ENCODE data around the gene ANAPC1. TPM values are rescaled to one million over a fixed set of nuclear protein-coding genes. Genes with fewer than 3 reads are reported as not detected.

Gene ANAPC1
- total RNA-seq, 1 experiment from 2014 or later: 94.4 TPM

GRCh38 chr2:111900859-111901258 lies 16.9 kb upstream of the ANAPC1 start:
- Histone ChIP-seq H3K27me3 (ENCODE audit: low read length) (peaks cover 5% of the 10 kb centered on the region; the same call in 1 of the 2 replicates), H3F3A (ENCODE audit: low read length, unreplicated experiment) (no peaks in the 10 kb centered on the region), H2AFZ (ENCODE audit: low read length) (no peak overlapping the region), H3K27ac (ENCODE audit: low read length) (no peak overlapping the region), H3K9me2 (replicated peaks; ENCODE audit: low read length) (no peaks in the 10 kb centered on the region), H3K4me2 (ENCODE audit: low read length) (no peak overlapping the region), H4K20me1 (ENCODE audit: low read length) (no peaks in the 10 kb centered on the region), H3K36me3 (ENCODE audit: low read depth, low read length) (no peaks in the 10 kb centered on the region), H3K9me3 (ENCODE audit: low read length) (no peaks in the 10 kb centered on the region), H3K4me1 (ENCODE audit: insufficient read depth, low read length) (peaks cover 12% of the 10 kb centered on the region), H3K4me3 (ENCODE audit: low read length) (no peak overlapping the region), H3K9ac (ENCODE audit: low read length) (no peak overlapping the region), H3K79me2 (ENCODE audit: low read length) (no peaks in the 10 kb centered on the region)
- no peak for TF ChIP-seq EZH2 (IDR thresholded peaks at IDR 0.05; ENCODE audit: low read length, unreplicated experiment)
- TF ChIP-seq EZH2phosphoT487 (IDR thresholded peaks at IDR 0.05; ENCODE audit: borderline replicate concordance, low read length): no peak
- TF ChIP-seq, protein P1, sequence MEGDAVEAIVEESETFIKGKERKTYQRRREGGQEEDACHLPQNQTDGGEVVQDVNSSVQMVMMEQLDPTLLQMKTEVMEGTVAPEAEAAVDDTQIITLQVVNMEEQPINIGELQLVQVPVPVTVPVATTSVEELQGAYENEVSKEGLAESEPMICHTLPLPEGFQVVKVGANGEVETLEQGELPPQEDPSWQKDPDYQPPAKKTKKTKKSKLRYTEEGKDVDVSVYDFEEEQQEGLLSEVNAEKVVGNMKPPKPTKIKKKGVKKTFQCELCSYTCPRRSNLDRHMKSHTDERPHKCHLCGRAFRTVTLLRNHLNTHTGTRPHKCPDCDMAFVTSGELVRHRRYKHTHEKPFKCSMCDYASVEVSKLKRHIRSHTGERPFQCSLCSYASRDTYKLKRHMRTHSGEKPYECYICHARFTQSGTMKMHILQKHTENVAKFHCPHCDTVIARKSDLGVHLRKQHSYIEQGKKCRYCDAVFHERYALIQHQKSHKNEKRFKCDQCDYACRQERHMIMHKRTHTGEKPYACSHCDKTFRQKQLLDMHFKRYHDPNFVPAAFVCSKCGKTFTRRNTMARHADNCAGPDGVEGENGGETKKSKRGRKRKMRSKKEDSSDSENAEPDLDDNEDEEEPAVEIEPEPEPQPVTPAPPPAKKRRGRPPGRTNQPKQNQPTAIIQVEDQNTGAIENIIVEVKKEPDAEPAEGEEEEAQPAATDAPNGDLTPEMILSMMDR (conservative IDR thresholded peaks at IDR 0.05; ENCODE audit: low read depth, low read length): peak; percentile 79
- ATAC-seq (peak; percentile 16), DNase-seq (peak; percentile 62)
- POLR2A ChIA-PET (ENCODE audit: unreplicated experiment): no interaction called here
- intact Hi-C loops (cut with micrococcal nuclease): loop anchor here (1.0 to 10.0 kb wide), 3 partner anchors 45 to 147 kb away; no protein-coding TSS in a partner anchor
- no TSS peak for BruUV-seq (replicated peaks)
- CTCF ChIA-PET: interaction anchor here (0.6 to 1.0 kb wide), 3 partner anchors 45 to 154 kb away, joined by 3 to 5 read pairs (median 3); no protein-coding TSS in a partner anchor

GRCh38 chr2:111898703-111899514 lies 14.9 kb upstream of the ANAPC1 start:
- Histone ChIP-seq H4K20me1 (ENCODE audit: low read length) (no peaks in the 10 kb centered on the region), H3K4me1 (ENCODE audit: insufficient read depth, low read length) (peaks cover 12% of the 10 kb centered on the region), H3K9me2 (replicated peaks; ENCODE audit: low read length) (no peaks in the 10 kb centered on the region), H3K79me2 (ENCODE audit: low read length) (no peaks in the 10 kb centered on the region), H3K9me3 (ENCODE audit: low read length) (no peaks in the 10 kb centered on the region), H3K4me2 (ENCODE audit: low read length) (peak overlapping the region; percentile 94), H3F3A (ENCODE audit: low read length, unreplicated experiment) (no peaks in the 10 kb centered on the region), H2AFZ (ENCODE audit: low read length) (peak overlapping the region; percentile 97), H3K27me3 (ENCODE audit: low read length) (peaks cover 5% of the 10 kb centered on the region; the same call in 1 of the 2 replicates), H3K36me3 (ENCODE audit: low read depth, low read length) (no peaks in the 10 kb centered on the region), H3K27ac (ENCODE audit: low read length) (no peak overlapping the region), H3K9ac (ENCODE audit: low read length) (peak overlapping the region; percentile 41; the same call in 1 of the 2 replicates), H3K4me3 (ENCODE audit: low read length) (peak overlapping the region; percentile 81)
- peak; percentile 4 for ATAC-seq
- DNase-seq: no peak
- BruUV-seq (replicated peaks): no TSS peak
- TF ChIP-seq EZH2phosphoT487 (IDR thresholded peaks at IDR 0.05; ENCODE audit: borderline replicate concordance, low read length): no peak
- TF ChIP-seq EZH2 (IDR thresholded peaks at IDR 0.05; ENCODE audit: low read length, unreplicated experiment): peak; percentile 64
- POLR2A ChIA-PET (ENCODE audit: unreplicated experiment): interaction anchor here (0.6 kb wide), 2 partner anchors 9 to 121 kb away, joined by 6 to 16 read pairs; no protein-coding TSS in a partner anchor
- intact Hi-C loops (cut with micrococcal nuclease): loop anchor here (5.0 kb wide), 1 partner anchor 128 kb away; no protein-coding TSS in a partner anchor
- CTCF ChIA-PET: interaction anchor here (0.6 kb wide), 3 partner anchors 52 to 156 kb away, joined by 4 to 5 read pairs (median 4); partner anchors contain the start of gene TMEM87B

DNA sequence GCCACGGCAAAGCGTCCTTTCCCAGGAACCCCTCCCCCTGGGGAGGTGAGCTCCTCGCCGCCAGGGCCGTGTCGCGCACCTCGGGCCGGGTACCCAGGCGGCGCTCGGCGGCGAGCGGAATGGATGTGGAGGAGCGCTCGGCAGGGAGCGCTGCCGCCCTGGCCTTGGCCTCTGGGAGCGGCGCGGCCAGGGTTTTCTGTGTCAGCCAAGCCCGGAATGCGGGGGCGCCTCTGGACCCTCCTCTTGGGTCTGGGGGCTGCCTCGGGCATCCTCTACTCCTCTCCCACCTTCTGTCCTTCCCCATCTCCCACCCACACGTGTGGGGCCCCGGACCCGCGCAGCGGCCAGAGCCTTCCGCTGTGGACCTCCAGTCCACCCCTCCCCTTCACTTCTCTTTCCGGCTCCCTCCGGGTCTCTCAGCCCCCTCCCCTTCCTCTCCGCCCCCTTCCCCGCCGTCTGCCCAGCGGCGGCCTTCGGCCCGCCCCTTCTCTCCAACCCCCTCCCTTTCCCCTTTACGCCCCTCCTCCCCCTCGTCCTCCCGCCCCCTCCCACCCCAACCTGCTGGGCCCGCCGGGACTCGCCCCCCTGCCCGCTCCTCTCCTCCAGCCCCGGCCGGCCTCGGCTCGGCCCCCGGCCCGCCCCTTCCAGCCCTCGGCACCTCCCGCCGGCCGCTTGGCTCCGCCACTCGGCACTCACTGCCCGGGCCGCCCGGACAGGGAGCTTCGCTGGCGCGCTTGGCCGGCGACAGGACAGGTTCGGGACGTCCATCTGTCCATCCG lies 14.1 kb upstream of the ANAPC1 start, which contains the start of gene MERTK:
Gene MERTK, plus strand, starts transcription at position 684 of the 779 bp plus-strand sequence. CDS start 129 bp downstream, outside the sequence.
- H3K4me2 ChIP-seq (ENCODE audit: low read length): peak within 1 kb of the TSS; percentile 94
- intact Hi-C loops (cut with micrococcal nuclease): loop anchor here (1.0 to 5.0 kb wide), 2 partner anchors 129 to 151 kb away; no protein-coding TSS in a partner anchor
- DNase-seq: peak; percentile 73

More for the DNA sequence above, 14.1 kb upstream of the ANAPC1 start, which contains the start of gene MERTK:
- Histone ChIP-seq H3K9ac (ENCODE audit: low read length) (peak within 1 kb of the TSS; percentile 41; the same call in 1 of the 2 replicates), H3K36me3 (ENCODE audit: low read depth, low read length) (no peaks in the 10 kb centered on the region), H3K9me2 (replicated peaks; ENCODE audit: low read length) (no peaks in the 10 kb centered on the region), H3K9me3 (ENCODE audit: low read length) (no peaks in the 10 kb centered on the region), H2AFZ (ENCODE audit: low read length) (peak within 1 kb of the TSS; percentile 97), H3K27ac (ENCODE audit: low read length) (no peak within 1 kb of the TSS), H3K4me3 (ENCODE audit: low read length) (peak within 1 kb of the TSS; percentile 81), H3F3A (ENCODE audit: low read length, unreplicated experiment) (no peaks in the 10 kb centered on the region), H3K27me3 (ENCODE audit: low read length) (peaks cover 5% of the 10 kb centered on the region; the same call in 1 of the 2 replicates), H3K4me1 (ENCODE audit: insufficient read depth, low read length) (peaks cover 12% of the 10 kb centered on the region), H4K20me1 (ENCODE audit: low read length) (no peaks in the 10 kb centered on the region), H3K79me2 (ENCODE audit: low read length) (no peaks in the 10 kb centered on the region)
- POLR2A ChIA-PET (ENCODE audit: unreplicated experiment): interaction anchor here (0.6 kb wide), 2 partner anchors 10 to 121 kb away, joined by 6 to 16 read pairs; no protein-coding TSS in a partner anchor
- no TSS peak for BruUV-seq (replicated peaks)
- CTCF ChIA-PET: interaction anchor here (0.5 to 1.0 kb wide), 8 partner anchors 11 to 157 kb away, joined by 3 to 10 read pairs (median 4); partner anchors contain the start of gene TMEM87B
- peak; percentile 82 for ATAC-seq
- TF ChIP-seq EZH2 (IDR thresholded peaks at IDR 0.05; ENCODE audit: low read length, unreplicated experiment): no peak
- TF ChIP-seq, protein P1 (conservative IDR thresholded peaks at IDR 0.05; ENCODE audit: low read depth, low read length): peak; percentile 74
